HepG2 (cell line): ENCODE results near the gene SNX13. TPM values are rescaled to one million over a fixed set of nuclear protein-coding genes. Genes with fewer than 3 reads are reported as not detected.

ENCODE experiments used
- BCL6 ChIP-seq: IDR thresholded peaks from 2 replicates; pipeline ENCODE4 v1.6.1; 2016; ENCODE audit warnings: missing genetic modification reagents, missing compliant biosample characterization
- CBX1 ChIP-seq: IDR thresholded peaks from one replicate; pipeline ENCODE4 v1.6.1; 2016; ENCODE audit warnings: antibody characterized with exemption, low read depth
- FOXA1 ChIP-seq, 2 experiments: fragments of 450-650 bp in 1 of 2; sonication (generic) in 1 of 2; formaldehyde crosslinking in 1 of 2; IDR thresholded peaks; 2 replicates each; pipeline versions ENCODE4 v1.4.0 to v1.6.1; 2016 to 2020; ENCODE audit warnings: missing genetic modification reagents in 1 of 2
- GABPB1 ChIP-seq: IDR thresholded peaks from 2 replicates; pipeline ENCODE4 v1.6.1; 2016; ENCODE audit warnings: mild to moderate bottlenecking, missing genetic modification reagents, moderate library complexity, missing compliant biosample characterization
- HOXD1 ChIP-seq: sonication (generic); formaldehyde crosslinking; IDR thresholded peaks from 2 replicates; pipeline ENCODE4 v1.5.0; 2020; ENCODE audit warnings: missing genetic modification reagents
- IKZF4 ChIP-seq: sonication (generic); formaldehyde crosslinking; IDR thresholded peaks from 2 replicates; pipeline ENCODE4 v1.5.1; 2020; ENCODE audit warnings: borderline replicate concordance, mild to moderate bottlenecking, low read depth, missing genetic modification reagents; ENCODE audit errors: not compliant biosample characterization
- IRX3 ChIP-seq: sonication (generic); formaldehyde crosslinking; IDR thresholded peaks from 2 replicates; pipeline ENCODE4 v1.8.1; 2023; ENCODE audit warnings: mild to moderate bottlenecking, low read depth, missing genetic modification reagents, borderline replicate concordance
- JUND ChIP-seq: sonication (generic); formaldehyde crosslinking; IDR thresholded peaks from 2 replicates; pipeline ENCODE4 v1.8.0; 2022; ENCODE audit warnings: mild to moderate bottlenecking, missing genetic modification reagents
- MBNL3 ChIP-seq: fragments of 250-450 bp; sonication (Bioruptor Pico); conservative IDR thresholded peaks from 2 replicates; pipeline ENCODE4 v1.8.0; 2022; ENCODE audit warnings: mild to moderate bottlenecking, inconsistent platforms
- MTF2 ChIP-seq: sonication (generic); formaldehyde crosslinking; IDR thresholded peaks from 2 replicates; pipeline ENCODE4 v1.5.0; 2020; ENCODE audit warnings: missing genetic modification reagents, borderline replicate concordance
- SP5 ChIP-seq: IDR thresholded peaks from 2 replicates; pipeline ENCODE4 v1.6.1; 2016; ENCODE audit warnings: low read depth, borderline replicate concordance
- WIZ ChIP-seq: sonication (generic); formaldehyde crosslinking; IDR thresholded peaks from 2 replicates; pipeline ENCODE4 v1.5.1; 2020; ENCODE audit warnings: mild to moderate bottlenecking, missing genetic modification reagents
- ZBTB7A ChIP-seq: sonication (generic); formaldehyde crosslinking; IDR thresholded peaks from 2 replicates; pipeline ENCODE4 v1.8.0; 2022; ENCODE audit warnings: mild to moderate bottlenecking, missing genetic modification reagents
- ZFP37 ChIP-seq: sonication (generic); formaldehyde crosslinking; IDR thresholded peaks from 2 replicates; pipeline ENCODE4 v1.4.0; 2020; ENCODE audit warnings: missing genetic modification reagents, borderline replicate concordance
- ZNF567 ChIP-seq: sonication (generic); formaldehyde crosslinking; IDR thresholded peaks from 2 replicates; pipeline ENCODE4 v1.8.1; 2023; ENCODE audit warnings: mild to moderate bottlenecking, missing genetic modification reagents, borderline replicate concordance
- polyA plus RNA-seq, 8 experiments: library from polyadenylated mRNA; depleted of rRNA in 3 of 8; stranded (reverse) in 7 of 8; unstranded in 1 of 8; fragments of >200 nt; fragmentation: Illumina TruSeq in 4 of 8; extraction: Trizol in 4 of 8; gene quantifications; 2 replicates each; pipeline versions ENCODE4 v1.2.1 to v1.2.3, GENCODE V29; 2011 to 2016; ENCODE audit warnings: low read depth in 4 of 8, missing spikeins in 1 of 8, mixed read lengths in 1 of 8; ENCODE audit not compliant: insufficient read depth in 1 of 8
- total RNA-seq, 5 experiments: library from RNA; depleted of rRNA; stranded (reverse); fragments of >200 nt; fragmentation: Illumina TruSeq; extraction: Trizol; gene quantifications; 2 replicates each; pipeline ENCODE4 v1.2.3, GENCODE V29; 2016; ENCODE audit warnings: low read depth in 1 of 5
- TF ChIP-seq, protein P1 (sequence below): IDR thresholded peaks from 2 replicates; pipeline ENCODE4 v1.6.1; 2016; ENCODE audit warnings: low read depth
- TF ChIP-seq, protein P2 (sequence below): sonication (generic); formaldehyde crosslinking; IDR thresholded peaks from 2 replicates; pipeline ENCODE4 v1.4.0; 2020; ENCODE audit warnings: missing genetic modification reagents
- TF ChIP-seq, protein P3 (sequence below): sonication (generic); formaldehyde crosslinking; IDR thresholded peaks from 2 replicates; pipeline ENCODE4 v1.4.0; 2020; ENCODE audit warnings: missing genetic modification reagents, borderline replicate concordance
- TF ChIP-seq, protein P4 (sequence below): sonication (generic); formaldehyde crosslinking; IDR thresholded peaks from 2 replicates; pipeline ENCODE4 v1.8.1; 2023; ENCODE audit warnings: missing genetic modification reagents, inconsistent platforms, borderline replicate concordance
- TF ChIP-seq, protein P5 (sequence below), 2 experiments: sonication (generic) in 1 of 2; formaldehyde crosslinking in 1 of 2; IDR thresholded peaks; 2 replicates each; pipeline versions ENCODE4 v1.4.0 to v1.6.1; 2018 to 2020; ENCODE audit warnings: missing genetic modification reagents in 2 of 2, borderline replicate concordance in 1 of 2, low read depth in 1 of 2, mild to moderate bottlenecking in 1 of 2, missing biosample characterization in 1 of 2
- TF ChIP-seq, protein P6 (sequence below): sonication (generic); formaldehyde crosslinking; IDR thresholded peaks from 2 replicates; pipeline ENCODE4 v1.8.1; 2023; ENCODE audit warnings: missing genetic modification reagents, mild to moderate bottlenecking, borderline replicate concordance
- TF ChIP-seq, protein P7 (sequence below): sonication (generic); formaldehyde crosslinking; conservative IDR thresholded peaks from 2 replicates; pipeline ENCODE4 v1.4.0; 2020; ENCODE audit warnings: missing genetic modification reagents

Gene SNX13
- total and polyA plus RNA-seq, 2 of the 13 experiments (the other 11 are each of a cell fraction or from before 2014, with no cell fraction given): 14.3 to 32.3 TPM

DNA sequence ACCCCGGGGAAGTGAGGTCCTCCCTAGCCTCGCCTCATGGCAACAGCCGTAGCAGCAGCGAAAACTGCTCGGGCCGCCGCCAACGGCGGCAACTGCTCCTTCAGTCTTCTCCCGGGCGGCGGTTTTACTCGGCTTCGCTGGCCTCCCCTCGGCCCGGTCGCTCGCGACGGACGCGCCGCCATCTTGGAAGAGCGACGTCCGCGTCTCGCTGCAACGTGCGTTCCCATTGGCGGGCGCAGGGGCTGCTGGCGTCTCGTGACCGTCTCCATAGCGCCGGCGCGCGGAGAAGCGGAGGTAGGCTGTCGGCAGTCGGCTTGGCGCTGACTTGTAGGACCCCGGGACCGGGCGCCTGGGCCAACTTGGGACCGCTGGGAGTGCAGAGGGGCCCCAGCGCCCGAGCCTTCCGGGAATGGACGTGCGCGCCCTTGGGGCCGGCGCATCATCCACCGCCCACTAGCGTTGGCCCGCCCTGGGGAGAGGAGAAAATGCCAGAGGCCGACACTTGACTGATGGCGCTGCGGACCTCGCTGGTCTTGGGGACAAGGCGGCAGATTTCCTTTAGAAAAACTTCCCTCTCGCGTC, at the start of gene SNX13 (continued):
- no peak for TF ChIP-seq FOXA1 (IDR thresholded peaks at IDR 0.05)
- TF ChIP-seq FOXA1 (CRISPR knock-in tag; IDR thresholded peaks at IDR 0.05): no peak
- TF ChIP-seq, protein P1, sequence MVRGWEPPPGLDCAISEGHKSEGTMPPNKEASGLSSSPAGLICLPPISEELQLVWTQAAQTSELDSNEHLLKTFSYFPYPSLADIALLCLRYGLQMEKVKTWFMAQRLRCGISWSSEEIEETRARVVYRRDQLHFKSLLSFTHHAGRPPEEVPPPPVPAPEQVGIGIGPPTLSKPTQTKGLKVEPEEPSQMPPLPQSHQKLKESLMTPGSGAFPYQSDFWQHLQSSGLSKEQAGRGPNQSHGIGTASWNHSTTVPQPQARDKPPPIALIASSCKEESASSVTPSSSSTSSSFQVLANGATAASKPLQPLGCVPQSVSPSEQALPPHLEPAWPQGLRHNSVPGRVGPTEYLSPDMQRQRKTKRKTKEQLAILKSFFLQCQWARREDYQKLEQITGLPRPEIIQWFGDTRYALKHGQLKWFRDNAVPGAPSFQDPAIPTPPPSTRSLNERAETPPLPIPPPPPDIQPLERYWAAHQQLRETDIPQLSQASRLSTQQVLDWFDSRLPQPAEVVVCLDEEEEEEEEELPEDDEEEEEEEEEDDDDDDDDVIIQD (CRISPR knock-in tag): peak; percentile 88
- TF ChIP-seq ZFP37 (CRISPR knock-in tag): no peak
- no peak for TF ChIP-seq IKZF4 (CRISPR knock-in tag)
- TF ChIP-seq MTF2 (CRISPR knock-in tag): peak; percentile 55
- no peak for TF ChIP-seq MBNL3 (CRISPR knock-in tag)
- TF ChIP-seq ZNF567 (CRISPR knock-in tag): peak; percentile 90; the same call in 1 of the 2 replicates
- no peak; the same call in 1 of the 2 replicates for TF ChIP-seq WIZ (CRISPR knock-in tag)
- TF ChIP-seq HOXD1 (CRISPR knock-in tag): no peak
- peak; percentile 36; the same call in 1 of the 2 replicates for TF ChIP-seq BCL6 (CRISPR knock-in tag)
- TF ChIP-seq, protein P2, sequence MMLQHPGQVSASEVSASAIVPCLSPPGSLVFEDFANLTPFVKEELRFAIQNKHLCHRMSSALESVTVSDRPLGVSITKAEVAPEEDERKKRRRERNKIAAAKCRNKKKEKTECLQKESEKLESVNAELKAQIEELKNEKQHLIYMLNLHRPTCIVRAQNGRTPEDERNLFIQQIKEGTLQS: no peak
- TF ChIP-seq, protein P3, sequence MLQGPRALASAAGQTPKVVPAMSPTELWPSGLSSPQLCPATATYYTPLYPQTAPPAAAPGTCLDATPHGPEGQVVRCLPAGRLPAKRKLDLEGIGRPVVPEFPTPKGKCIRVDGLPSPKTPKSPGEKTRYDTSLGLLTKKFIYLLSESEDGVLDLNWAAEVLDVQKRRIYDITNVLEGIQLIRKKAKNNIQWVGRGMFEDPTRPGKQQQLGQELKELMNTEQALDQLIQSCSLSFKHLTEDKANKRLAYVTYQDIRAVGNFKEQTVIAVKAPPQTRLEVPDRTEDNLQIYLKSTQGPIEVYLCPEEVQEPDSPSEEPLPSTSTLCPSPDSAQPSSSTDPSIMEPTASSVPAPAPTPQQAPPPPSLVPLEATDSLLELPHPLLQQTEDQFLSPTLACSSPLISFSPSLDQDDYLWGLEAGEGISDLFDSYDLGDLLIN (CRISPR knock-in tag): no peak
- no peak for TF ChIP-seq JUND (CRISPR knock-in tag)
- TF ChIP-seq, protein P4, sequence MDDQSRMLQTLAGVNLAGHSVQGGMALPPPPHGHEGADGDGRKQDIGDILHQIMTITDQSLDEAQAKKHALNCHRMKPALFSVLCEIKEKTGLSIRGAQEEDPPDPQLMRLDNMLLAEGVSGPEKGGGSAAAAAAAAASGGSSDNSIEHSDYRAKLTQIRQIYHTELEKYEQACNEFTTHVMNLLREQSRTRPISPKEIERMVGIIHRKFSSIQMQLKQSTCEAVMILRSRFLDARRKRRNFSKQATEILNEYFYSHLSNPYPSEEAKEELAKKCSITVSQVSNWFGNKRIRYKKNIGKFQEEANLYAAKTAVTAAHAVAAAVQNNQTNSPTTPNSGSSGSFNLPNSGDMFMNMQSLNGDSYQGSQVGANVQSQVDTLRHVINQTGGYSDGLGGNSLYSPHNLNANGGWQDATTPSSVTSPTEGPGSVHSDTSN (CRISPR knock-in tag): no peak
- TF ChIP-seq, protein P5, sequence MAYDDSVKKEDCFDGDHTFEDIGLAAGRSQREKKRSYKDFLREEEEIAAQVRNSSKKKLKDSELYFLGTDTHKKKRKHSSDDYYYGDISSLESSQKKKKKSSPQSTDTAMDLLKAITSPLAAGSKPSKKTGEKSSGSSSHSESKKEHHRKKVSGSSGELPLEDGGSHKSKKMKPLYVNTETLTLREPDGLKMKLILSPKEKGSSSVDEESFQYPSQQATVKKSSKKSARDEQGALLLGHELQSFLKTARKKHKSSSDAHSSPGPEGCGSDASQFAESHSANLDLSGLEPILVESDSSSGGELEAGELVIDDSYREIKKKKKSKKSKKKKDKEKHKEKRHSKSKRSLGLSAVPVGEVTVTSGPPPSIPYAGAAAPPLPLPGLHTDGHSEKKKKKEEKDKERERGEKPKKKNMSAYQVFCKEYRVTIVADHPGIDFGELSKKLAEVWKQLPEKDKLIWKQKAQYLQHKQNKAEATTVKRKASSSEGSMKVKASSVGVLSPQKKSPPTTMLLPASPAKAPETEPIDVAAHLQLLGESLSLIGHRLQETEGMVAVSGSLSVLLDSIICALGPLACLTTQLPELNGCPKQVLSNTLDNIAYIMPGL (CRISPR knock-in tag; IDR thresholded peaks at IDR 0.05; ENCODE audit: borderline replicate concordance in 1 of 2, low read depth in 1 of 2): peak; percentile 84 to 92
- TF ChIP-seq IRX3 (CRISPR knock-in tag): no peak
- no peak for TF ChIP-seq ZBTB7A (CRISPR knock-in tag)
- TF ChIP-seq, protein P6, sequence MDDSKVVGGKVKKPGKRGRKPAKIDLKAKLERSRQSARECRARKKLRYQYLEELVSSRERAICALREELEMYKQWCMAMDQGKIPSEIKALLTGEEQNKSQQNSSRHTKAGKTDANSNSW (CRISPR knock-in tag): no peak
- TF ChIP-seq, protein P7, sequence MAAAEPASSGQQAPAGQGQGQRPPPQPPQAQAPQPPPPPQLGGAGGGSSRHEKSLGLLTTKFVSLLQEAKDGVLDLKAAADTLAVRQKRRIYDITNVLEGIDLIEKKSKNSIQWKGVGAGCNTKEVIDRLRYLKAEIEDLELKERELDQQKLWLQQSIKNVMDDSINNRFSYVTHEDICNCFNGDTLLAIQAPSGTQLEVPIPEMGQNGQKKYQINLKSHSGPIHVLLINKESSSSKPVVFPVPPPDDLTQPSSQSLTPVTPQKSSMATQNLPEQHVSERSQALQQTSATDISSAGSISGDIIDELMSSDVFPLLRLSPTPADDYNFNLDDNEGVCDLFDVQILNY (CRISPR knock-in tag): 0 out of 2 replicates have a peak, but pooled peaks have one; percentile 22
- TF ChIP-seq SP5 (CRISPR knock-in tag): no peak
- TF ChIP-seq GABPB1: peak; percentile 86
- TF ChIP-seq CBX1: peak; percentile 93
